ENCODE results near the gene KIF5C.
"Not testable (repeated sequence)": the region's sequence is repeated elsewhere in the genome, so short reads cannot be mapped to it uniquely, and the experiment has no call there.

KIF5C gene

GRCh38 chr2:148966438-148966758 is 91.4 kb downstream of the KIF5C start:
- DNase-seq, result no peak

- no peak for DNase-seq
Observed at GRCh38 chr2:148967056-148967455, 92.0 kb downstream of the KIF5C start.

GRCh38 chr2:148967578-148967977 is 92.6 kb downstream of the KIF5C start:
- peak; percentile 41 for DNase-seq

GRCh38 chr2:148968301-148968700 is 93.3 kb downstream of the KIF5C start:
- no peak for DNase-seq

- no peak for DNase-seq
Observed at GRCh38 chr2:148968776-148969319, 93.8 kb downstream of the KIF5C start.

- no peak for DNase-seq
Observed at GRCh38 chr2:148969659-148970061, 94.6 kb downstream of the KIF5C start.

- no peak for DNase-seq
Observed at GRCh38 chr2:148970385-148970784, 95.4 kb downstream of the KIF5C start.

GRCh38 chr2:148971547-148971946 is 96.5 kb downstream of the KIF5C start:
- no peak for DNase-seq

- DNase-seq, result no peak
Observed at GRCh38 chr2:148974095-148974494, 99.1 kb downstream of the KIF5C start.

GRCh38 chr2:148978026-148978685 is 103.1 kb downstream of the KIF5C start:
- DNase-seq, result no peak

GRCh38 chr2:148978706-148979105 is 103.7 kb downstream of the KIF5C start:
- no peak for DNase-seq

- DNase-seq, result no peak
Observed at GRCh38 chr2:148979164-148979918, 104.3 kb downstream of the KIF5C start.

- no peak for DNase-seq
Observed at GRCh38 chr2:148979919-148980277, 104.9 kb downstream of the KIF5C start.

GRCh38 chr2:148980496-148980895 is 105.5 kb downstream of the KIF5C start:
- not testable (repeated sequence) for DNase-seq

GRCh38 chr2:148981324-148981723 is 106.3 kb downstream of the KIF5C start:
- no peak for DNase-seq

- no peak for DNase-seq
Observed at GRCh38 chr2:148981781-148982180, 106.8 kb downstream of the KIF5C start.

GRCh38 chr2:148982282-148982681 is 107.3 kb downstream of the KIF5C start:
- no peak for DNase-seq

GRCh38 chr2:148983896-148984295 is 108.9 kb downstream of the KIF5C start:
- DNase-seq, result no peak

GRCh38 chr2:148984449-148984848 is 109.4 kb downstream of the KIF5C start:
- DNase-seq, result no peak

- no peak for DNase-seq
Observed at GRCh38 chr2:148987286-148987685, 112.3 kb downstream of the KIF5C start.

- DNase-seq, result no peak
Observed at GRCh38 chr2:148988337-148988736, 113.3 kb downstream of the KIF5C start.

- DNase-seq, result peak; percentile 72
Observed at GRCh38 chr2:148989882-148990493, 115.0 kb downstream of the KIF5C start.

- no peak for DNase-seq
Observed at GRCh38 chr2:148990968-148991367, 115.9 kb downstream of the KIF5C start.

- DNase-seq, result no peak
Observed at GRCh38 chr2:148992448-148992847, 117.4 kb downstream of the KIF5C start.
